ENCODE measurements around the gene CFAP410. TPM values are rescaled to one million over a fixed set of nuclear protein-coding genes. Genes with fewer than 3 reads are reported as not detected.

Gene CFAP410
- total RNA-seq, 1 donor from 2014 or later, result 20.2 TPM

GRCh38 chr21:44331650-44332307 is 7.4 kb downstream of the CFAP410 start:
- TF ChIP-seq, protein P1, sequence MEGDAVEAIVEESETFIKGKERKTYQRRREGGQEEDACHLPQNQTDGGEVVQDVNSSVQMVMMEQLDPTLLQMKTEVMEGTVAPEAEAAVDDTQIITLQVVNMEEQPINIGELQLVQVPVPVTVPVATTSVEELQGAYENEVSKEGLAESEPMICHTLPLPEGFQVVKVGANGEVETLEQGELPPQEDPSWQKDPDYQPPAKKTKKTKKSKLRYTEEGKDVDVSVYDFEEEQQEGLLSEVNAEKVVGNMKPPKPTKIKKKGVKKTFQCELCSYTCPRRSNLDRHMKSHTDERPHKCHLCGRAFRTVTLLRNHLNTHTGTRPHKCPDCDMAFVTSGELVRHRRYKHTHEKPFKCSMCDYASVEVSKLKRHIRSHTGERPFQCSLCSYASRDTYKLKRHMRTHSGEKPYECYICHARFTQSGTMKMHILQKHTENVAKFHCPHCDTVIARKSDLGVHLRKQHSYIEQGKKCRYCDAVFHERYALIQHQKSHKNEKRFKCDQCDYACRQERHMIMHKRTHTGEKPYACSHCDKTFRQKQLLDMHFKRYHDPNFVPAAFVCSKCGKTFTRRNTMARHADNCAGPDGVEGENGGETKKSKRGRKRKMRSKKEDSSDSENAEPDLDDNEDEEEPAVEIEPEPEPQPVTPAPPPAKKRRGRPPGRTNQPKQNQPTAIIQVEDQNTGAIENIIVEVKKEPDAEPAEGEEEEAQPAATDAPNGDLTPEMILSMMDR (IDR thresholded peaks at IDR 0.05; ENCODE audit: insufficient read depth, low read length, poor library complexity, severe bottlenecking), result no peak
- no peaks in the 10 kb centered on the region for H3K36me3 ChIP-seq (ENCODE audit: control insufficient read depth, insufficient read depth, low read length)
- DNase-seq (ENCODE audit: low read depth), result no peak
- no peak overlapping the region for H3K4me3 ChIP-seq (ENCODE audit: low read depth, low read length)
- peaks cover 15% of the 10 kb centered on the region for H3K27me3 ChIP-seq (ENCODE audit: control insufficient read depth, insufficient read depth, low read length)

DNA sequence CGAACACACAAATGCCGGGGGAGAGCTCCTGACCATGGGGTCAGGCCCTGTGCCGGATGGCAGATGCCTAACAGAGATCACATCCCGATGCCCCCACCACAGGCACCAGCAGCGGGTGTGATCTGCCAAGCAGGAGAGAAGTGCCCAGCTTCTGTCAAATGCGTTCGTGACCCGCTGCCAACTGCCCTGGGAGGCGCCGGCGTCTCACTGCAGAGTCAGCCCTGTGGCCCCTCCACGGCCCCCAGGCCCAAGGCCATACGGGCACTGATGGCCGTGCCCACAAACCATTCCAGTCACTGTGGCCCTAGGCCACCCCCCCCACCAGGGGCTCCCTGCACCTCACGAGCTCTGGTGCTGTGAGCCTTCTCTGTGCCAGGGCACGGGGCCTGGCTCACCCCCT is 8.0 kb downstream of the CFAP410 start:
- H3K4me3 ChIP-seq (ENCODE audit: low read depth, low read length), result no peak overlapping the region
- H3K36me3 ChIP-seq (ENCODE audit: control insufficient read depth, insufficient read depth, low read length), result no peaks in the 10 kb centered on the region
- DNase-seq (ENCODE audit: low read depth), result no peak
- H3K27me3 ChIP-seq (ENCODE audit: control insufficient read depth, insufficient read depth, low read length), result peaks cover 15% of the 10 kb centered on the region
- TF ChIP-seq, protein P1 (IDR thresholded peaks at IDR 0.05; ENCODE audit: insufficient read depth, low read length, poor library complexity, severe bottlenecking), result no peak

DNA sequence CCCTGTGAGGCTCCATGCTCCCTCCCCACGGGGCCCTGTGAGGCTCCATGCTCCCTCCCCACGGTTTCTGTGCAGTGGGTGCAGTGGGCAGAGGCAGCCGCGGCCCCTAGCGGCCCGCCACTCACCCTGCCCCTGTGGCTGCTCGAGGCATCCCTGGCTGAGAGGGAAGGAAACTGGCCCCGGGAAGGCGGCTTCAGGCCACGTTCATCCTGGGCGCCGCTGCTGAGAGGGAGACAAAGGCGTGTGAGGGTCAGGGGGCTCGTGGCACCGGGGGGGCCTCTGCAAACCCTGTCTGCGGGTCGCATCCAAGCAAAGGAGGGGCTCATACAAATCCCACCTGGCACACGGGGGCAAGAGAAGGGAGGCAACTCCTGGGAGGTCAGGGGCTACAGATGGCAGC is 8.5 kb downstream of the CFAP410 start:
- H3K27me3 ChIP-seq (ENCODE audit: control insufficient read depth, insufficient read depth, low read length), result peaks cover 15% of the 10 kb centered on the region
- no peaks in the 10 kb centered on the region for H3K36me3 ChIP-seq (ENCODE audit: control insufficient read depth, insufficient read depth, low read length)
- H3K4me3 ChIP-seq (ENCODE audit: low read depth, low read length), result no peak overlapping the region
- DNase-seq (ENCODE audit: low read depth), result no peak
- TF ChIP-seq, protein P1 (IDR thresholded peaks at IDR 0.05; ENCODE audit: insufficient read depth, low read length, poor library complexity, severe bottlenecking), result no peak

DNA sequence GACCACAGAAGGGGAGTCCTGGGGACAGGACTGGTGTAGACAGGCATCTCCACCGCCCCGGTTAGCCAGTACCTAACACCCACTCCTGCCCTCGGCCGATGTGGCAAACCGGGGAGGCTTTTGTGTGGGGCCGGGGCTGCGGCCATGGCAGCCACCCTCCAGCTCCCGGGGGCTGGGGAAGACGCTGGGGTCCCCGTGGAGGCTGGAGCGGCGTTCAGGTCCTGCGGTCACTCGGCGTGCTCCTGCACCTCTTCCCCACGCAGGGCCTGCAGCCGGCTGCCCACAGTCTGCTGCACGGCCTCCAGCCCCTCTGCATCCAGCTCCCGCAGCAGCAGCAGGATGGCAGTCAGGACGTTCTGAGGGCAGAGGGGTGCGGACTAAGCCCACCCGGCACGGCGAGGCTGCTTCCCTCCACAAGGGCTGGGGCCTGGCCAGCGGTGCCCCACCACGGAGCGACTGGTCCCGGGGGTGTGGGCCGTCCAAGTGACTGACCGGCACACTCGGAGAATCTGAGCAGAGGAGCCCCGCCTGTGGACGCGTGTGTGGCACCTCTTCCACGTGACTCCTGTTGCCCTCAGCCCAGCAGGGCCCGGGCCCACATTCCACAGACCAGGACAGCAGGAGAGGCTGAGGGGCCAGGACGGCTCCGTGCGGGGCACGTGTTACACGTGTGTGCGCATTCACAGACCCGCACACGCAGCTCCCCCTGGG is 9.1 kb downstream of the CFAP410 start:
- TF ChIP-seq, protein P1 (IDR thresholded peaks at IDR 0.05; ENCODE audit: insufficient read depth, low read length, poor library complexity, severe bottlenecking), result no peak
- Histone ChIP-seq H3K4me3 (ENCODE audit: low read depth, low read length) (no peak overlapping the region), H3K36me3 (ENCODE audit: control insufficient read depth, insufficient read depth, low read length) (no peaks in the 10 kb centered on the region), H3K27me3 (ENCODE audit: control insufficient read depth, insufficient read depth, low read length) (peaks cover 15% of the 10 kb centered on the region)
- no peak for DNase-seq (ENCODE audit: low read depth)

GRCh38 chr21:44329086-44329889 is 9.9 kb downstream of the CFAP410 start:
- TF ChIP-seq, protein P1 (IDR thresholded peaks at IDR 0.05; ENCODE audit: insufficient read depth, low read length, poor library complexity, severe bottlenecking), result no peak
- DNase-seq (ENCODE audit: low read depth), result no peak
- no peaks in the 10 kb centered on the region for H3K36me3 ChIP-seq (ENCODE audit: control insufficient read depth, insufficient read depth, low read length)
- no peak overlapping the region for H3K4me3 ChIP-seq (ENCODE audit: low read depth, low read length)
- H3K27me3 ChIP-seq (ENCODE audit: control insufficient read depth, insufficient read depth, low read length), result peaks cover 15% of the 10 kb centered on the region
